HG03095 (cell line): ENCODE measurements around the gene HOXA11.

ENCODE experiments used
- ATAC-seq: cut with Tn5 transposase; IDR thresholded peaks from one replicate; pipeline ENCODE4 v1.9.1; 2021; ENCODE audit warnings: moderate library complexity; ENCODE audit not compliant: unreplicated experiment

HOXA11 gene

GRCh38 chr7:27182285-27182841, 2.7 kb downstream of the HOXA11 start:
- no peak for ATAC-seq

DNA sequence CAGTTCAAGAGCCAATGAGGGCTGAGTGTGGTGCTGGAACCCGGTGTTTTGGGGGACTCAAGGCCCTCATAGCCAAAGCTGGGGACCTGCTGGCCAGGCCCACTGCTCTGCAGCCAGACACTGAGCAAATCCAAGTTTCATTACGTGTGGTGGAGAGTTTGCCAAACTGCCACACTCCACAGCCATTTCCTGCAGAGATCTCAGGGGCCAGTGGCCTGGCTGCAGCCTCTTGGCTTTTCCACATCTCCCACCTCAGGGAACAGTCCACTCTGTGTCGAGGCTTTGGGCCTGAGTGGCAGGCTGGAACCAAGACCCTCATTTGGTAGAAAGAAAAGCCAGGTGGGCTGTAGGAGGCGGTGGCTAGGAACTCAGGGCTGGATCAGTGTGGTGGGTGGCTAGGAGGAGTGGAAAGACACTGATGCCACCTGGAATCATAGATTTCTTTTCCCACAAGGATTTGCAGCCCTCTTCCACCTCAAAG, 3.2 kb downstream of the HOXA11 start:
- no peak for ATAC-seq

DNA sequence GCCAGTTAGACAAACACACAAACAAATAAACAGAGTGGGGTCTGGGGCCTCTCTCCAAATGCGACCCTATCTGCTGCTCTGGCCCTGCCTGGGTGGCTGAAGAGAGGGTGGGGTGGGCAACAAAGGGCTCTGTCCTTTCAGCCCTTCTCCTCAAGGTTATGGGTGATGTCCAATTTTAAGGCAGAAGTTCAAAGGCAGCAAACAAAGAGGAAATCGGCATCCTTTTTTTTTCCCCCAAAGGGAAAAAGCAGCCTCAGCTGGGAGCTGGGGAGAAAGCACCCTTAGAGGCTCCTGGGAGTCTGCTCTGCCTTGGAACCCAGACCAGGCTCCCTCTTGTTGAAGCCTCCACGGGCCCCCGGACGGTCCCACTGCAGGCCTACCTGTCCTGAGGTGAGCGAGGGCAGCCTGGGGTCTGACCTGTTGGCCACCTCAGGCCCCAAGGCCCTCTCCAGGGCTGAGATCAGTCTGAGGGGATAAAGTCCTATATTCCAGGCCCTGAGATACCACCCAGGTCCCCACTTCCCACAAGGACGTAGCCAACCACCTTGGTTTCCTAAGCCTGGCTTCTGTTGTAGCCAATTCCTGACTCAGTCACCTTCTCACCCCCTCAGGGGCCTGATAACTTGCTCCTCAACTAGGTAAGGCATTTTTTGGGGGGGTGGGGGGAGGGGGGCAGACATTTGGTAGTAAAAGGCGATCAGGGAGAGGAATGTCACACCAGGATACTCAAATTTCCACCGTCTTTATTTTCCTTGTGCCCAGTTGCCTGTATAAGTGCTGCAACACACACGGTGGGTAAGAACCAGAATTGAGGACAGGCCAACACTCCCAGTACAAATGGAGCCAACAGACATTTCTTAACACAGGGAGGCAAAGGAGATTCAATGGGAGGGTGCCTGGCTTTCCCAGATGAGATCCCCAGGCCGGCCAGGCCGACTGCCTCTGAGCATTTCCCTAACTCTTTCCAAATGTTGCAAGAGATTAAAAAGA, 4.3 kb downstream of the HOXA11 start:
- no peak for ATAC-seq

- no peak for ATAC-seq
These were observed 5.3 kb downstream of the HOXA11 start for GRCh38 chr7:27179503-27180430.

- ATAC-seq = no peak
These were observed 6.0 kb downstream of the HOXA11 start for GRCh38 chr7:27179030-27179429.

- ATAC-seq = no peak
These were observed 6.7 kb downstream of the HOXA11 start for GRCh38 chr7:27178366-27178765.

DNA sequence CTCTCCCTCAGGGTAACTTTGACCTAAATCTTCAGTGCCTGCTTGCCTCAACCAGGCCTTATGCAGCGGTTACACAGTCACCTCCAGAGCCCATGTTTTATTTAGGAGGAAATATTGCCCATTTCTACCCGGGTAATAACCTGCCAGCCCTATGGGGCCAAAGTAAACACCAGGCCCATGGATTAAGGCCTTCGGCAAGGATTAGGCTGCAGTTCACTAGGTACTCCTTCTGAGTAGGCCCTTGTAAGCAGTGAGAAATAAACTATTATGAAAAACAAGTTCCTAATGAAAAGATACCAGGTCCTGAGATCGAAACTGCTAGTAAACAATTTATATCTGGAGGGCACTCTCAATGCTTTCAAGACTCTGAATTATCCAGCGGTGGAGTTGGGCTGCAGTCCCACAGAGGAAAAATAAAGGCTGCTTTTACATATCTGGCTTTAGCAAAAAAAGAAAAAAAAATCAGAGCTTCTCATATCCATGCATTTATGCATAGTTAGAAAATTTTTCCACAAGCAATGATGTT, 7.2 kb downstream of the HOXA11 start:
- no peak for ATAC-seq

GRCh38 chr7:27176962-27177794, 7.9 kb downstream of the HOXA11 start:
- ATAC-seq = no peak

- no peak for ATAC-seq
These were observed 8.5 kb downstream of the HOXA11 start for GRCh38 chr7:27176524-27176845.

DNA sequence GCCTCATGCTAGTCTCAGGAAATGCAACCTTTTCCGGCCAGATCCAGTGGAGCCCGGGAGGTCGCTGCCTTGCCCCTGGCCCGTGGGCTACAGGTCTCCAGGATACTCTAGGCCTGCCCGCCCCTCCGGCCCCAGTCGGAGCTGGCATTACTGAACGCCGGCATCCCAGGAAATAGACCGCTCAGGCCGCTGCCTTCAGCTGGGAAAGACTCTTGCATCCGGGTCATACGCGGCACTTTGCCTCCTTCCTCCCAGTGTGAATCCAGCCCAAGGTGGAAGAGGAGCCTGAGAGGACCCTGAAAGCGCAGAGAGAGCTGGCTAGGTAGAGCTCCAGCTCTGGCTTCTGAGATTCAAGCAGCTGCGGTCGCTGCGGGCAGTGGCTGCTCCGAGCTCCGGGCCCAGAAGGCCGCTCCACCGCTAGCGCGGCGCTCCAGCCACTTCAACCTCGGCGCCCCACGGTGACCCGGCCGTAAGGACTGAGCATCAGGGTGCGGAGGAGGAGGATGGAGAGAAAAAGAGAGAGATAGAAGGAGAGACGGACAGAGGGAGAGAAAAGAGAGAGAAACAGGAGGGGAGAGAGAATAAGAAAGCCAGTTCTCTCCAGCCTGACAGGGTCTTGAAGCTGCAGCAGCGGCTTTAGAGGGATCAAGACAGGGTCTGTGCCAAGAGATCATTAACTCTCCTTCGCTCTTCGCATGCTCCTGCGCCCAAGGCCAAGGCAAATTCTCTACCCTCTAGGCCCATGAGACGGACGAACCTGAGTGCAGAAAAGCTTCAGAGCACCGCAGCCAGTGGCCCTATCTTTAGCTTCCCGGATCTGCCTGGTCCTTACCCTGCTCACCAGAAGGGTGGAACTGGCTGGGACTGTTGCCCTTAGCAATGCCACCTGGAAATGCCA, 9.2 kb downstream of the HOXA11 start:
- ATAC-seq = no peak

DNA sequence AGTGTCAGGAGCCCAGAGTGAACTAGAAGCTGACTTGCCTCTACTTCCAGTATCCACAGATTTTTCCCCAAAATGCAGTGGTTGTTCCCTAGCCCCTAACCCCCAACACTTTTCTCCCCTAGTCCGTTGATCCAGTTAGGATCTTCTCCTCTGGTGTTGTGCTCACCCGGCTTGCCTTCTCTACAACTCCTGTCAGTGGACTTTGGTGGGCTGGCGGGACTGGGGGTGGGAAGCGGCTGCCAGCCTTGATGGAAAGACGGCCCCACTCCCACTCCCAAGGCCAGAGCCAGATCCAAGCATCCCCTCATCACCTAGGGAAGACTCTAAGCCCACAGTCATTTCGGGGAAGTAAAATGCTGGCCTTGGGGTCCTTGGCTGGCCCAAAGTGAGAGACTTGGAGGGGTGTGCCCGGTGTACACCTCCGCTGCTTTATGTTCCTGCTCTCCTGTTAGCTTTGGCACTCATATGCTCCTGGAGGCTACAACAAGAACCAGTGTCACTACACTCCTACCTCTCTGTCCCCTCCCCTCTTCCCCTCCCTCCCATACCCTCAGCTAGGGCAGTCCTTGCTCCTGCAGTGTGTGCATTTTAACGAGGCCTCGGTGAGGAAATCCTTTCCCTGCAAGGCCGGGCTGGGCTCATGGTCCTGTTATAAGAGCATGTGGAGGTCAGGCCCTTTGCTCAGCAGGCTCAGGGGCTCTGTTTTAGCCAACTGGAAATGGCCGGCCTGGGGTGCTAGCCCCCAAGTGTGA, 10.0 kb downstream of the HOXA11 start:
- no peak for ATAC-seq

- no peak for ATAC-seq
These were observed 10.8 kb downstream of the HOXA11 start, which contains the start of gene HOXA10 for GRCh38 chr7:27173956-27174873. Gene HOXA10 (minus strand): TSS chr7:27174320. CDS start chr7:27174306, 14 bp downstream.

- ATAC-seq = no peak
These were observed 11.5 kb downstream of the HOXA11 start for GRCh38 chr7:27173511-27173955.

DNA sequence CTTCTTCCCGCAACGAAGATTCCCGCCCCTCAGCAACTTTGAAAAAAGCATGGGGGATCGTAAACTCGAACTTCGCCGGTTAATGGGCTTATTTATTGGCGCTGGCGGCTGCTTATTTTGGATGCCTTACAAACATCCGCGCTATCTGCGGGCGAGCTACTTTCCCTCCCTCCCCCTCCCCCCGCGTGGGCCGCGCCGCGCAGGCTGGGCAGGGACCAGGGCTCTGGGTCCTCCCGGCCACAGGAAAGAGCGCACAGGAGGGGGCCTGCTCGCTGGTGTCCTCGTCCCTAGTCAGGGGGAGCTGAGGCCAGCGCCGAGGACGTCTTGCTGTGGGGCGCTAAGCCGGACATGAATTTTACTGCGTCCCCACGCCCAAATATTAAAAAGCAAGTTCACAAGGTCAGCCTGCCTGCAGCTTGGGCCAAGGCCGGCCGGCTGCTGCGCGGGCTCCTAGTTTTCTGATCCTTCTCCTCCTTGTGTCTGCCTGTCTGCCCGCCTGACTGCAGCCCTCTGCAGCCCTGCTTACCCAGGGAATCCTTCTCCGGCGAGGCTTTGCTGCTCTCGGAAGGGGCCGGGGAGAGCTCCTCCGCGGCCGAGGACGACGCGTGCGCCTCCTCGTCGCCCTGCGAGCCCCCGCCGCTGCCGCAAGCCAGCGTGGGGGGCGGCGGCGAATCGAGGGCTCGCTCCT, 12.1 kb downstream of the HOXA11 start:
- no peak for ATAC-seq

- ATAC-seq = no peak
These were observed 12.7 kb downstream of the HOXA11 start for GRCh38 chr7:27172315-27172774.

- ATAC-seq = no peak
These were observed 13.3 kb downstream of the HOXA11 start for GRCh38 chr7:27171637-27172314.
